Skeletal muscle tissue (tissue), 4 donors: ENCODE measurements around the gene PCDHGA1. TPM values are rescaled to one million over a fixed set of nuclear protein-coding genes. Genes with fewer than 3 reads are reported as not detected.

Experiments
- H3K27ac ChIP-seq: one replicate; pipeline ENCODE4 v1.7.0; 2013; ENCODE audit warnings: mild to moderate bottlenecking, low read depth, low read length, inconsistent platforms
- H3K27me3 ChIP-seq, 3 donors: one replicate each; pipeline ENCODE4 v1.7.0; 2013; ENCODE audit warnings: low read length in 3 of 3; ENCODE audit not compliant: control insufficient read depth in 3 of 3, insufficient read depth in 3 of 3
- H3K36me3 ChIP-seq, 3 donors: one replicate each; pipeline ENCODE4 v1.7.0; 2013; ENCODE audit warnings: low read length in 3 of 3; ENCODE audit not compliant: control insufficient read depth in 3 of 3, insufficient read depth in 3 of 3
- H3K4me1 ChIP-seq, 3 donors: one replicate each; pipeline ENCODE4 v1.7.0; 2013; ENCODE audit warnings: low read length in 3 of 3, mild to moderate bottlenecking in 3 of 3; ENCODE audit not compliant: control insufficient read depth in 3 of 3, insufficient read depth in 3 of 3
- H3K4me3 ChIP-seq, 3 donors: one replicate each; pipeline ENCODE4 v1.7.0; 2013; ENCODE audit warnings: low read length in 3 of 3
- H3K9ac ChIP-seq, 3 donors: one replicate each; pipeline ENCODE4 v1.7.0; 2013; ENCODE audit warnings: low read length in 3 of 3, mild to moderate bottlenecking in 3 of 3, moderate library complexity in 2 of 3, low read depth in 1 of 3
- H3K9me3 ChIP-seq, 3 donors: one replicate each; pipeline ENCODE4 v1.7.0; 2013; ENCODE audit warnings: low read length in 3 of 3; ENCODE audit not compliant: control insufficient read depth in 3 of 3
- total RNA-seq: library from RNA; depleted of rRNA; stranded (reverse); fragments of >200 nt; gene quantifications from one replicate; pipeline ENCODE4 v1.2.3, GENCODE V29; 2014
- donor health status: Osteomylitis.

The PCDHGA1 gene
- total RNA-seq, 1 donor from 2014 or later: 0.52 TPM

DNA sequence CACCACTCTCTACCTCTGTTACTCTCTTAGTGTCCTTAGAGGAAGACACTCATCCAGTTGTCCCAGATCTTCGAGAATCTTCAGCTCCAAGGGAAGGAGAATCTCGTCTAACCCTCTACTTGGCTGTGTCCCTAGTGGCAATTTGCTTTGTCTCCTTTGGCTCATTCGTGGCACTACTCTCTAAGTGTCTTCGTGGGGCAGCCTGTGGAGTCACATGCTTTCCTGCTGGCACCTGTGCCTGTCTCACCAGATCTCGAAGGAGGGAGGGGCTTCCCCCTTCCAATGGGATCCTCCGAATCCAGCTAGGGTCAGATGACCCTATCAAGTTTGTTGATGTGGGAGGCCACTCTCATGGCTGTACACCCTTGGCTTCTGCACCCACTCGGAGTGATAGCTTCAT, 156.8 kb downstream of the PCDHGA1 start:
- Histone ChIP-seq H3K36me3 (peaks cover 9 to 17% (median 13%) of the 10 kb centered on the region in 3 donors), H3K4me3 (no peak overlapping the region), H3K9me3 (no peaks in the 10 kb centered on the region), H3K4me1 (peaks cover 23 to 38% (median 35%) of the 10 kb centered on the region in 3 donors), H3K27me3 (peaks cover 0 to 4% (median 2%) of the 10 kb centered on the region in 3 donors), H3K9ac (no peak overlapping the region), H3K27ac (no peak overlapping the region)

DNA sequence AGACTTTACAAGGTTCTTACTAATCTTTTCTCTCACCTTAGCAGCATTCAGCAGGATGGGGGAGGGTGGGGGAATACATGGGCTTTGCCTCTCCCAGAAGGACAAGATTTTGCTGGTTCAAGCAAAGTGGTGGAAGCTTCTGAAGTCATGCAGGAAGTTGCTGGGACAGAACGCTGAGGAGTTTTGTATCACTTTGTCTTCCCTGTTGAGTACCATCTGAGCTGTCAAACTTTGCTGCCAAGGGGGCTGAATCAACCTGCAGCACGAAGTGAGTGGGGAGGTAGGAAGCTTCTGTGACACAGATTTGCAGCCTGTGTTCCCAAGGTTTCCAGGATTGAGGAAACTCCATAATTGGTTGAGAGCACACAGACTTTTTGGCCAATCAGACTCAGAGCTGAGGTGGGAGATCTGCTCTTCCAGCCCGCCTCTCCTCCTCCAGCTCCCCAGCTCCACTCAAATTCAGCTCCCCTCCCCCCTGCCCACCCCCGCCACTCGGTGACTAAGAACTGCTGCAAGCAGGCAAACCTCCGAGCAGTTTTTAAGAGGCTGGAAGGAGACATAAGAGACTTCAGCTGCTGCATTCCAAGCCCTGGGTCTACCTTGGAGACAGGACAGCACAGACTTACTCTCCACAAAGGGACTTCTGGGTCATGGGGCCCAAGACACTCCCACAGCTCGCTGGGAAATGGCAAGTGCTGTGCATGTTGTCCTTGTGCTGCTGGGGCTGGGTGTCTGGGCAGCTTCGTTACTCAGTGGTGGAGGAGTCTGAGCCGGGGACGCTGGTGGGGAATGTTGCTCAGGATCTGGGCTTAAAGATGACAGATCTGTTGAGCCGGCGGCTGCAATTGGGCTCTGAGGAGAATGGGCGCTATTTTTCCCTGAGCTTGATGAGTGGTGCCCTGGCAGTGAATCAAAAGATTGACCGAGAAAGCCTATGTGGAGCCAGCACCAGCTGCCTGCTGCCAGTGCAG, 158.6 kb downstream of the PCDHGA1 start, which contains the start of gene PCDHGC5:
PCDHGC5 (plus strand) TSS at position 491 of the 971 bp plus-strand sequence; CDS start at position 651, 160 bp downstream.
- H3K9ac ChIP-seq: no peak within 1 kb of the TSS
- no peak within 1 kb of the TSS for H3K4me3 ChIP-seq
- H3K4me1 ChIP-seq: peaks cover 29 to 45% (median 40%) of the 10 kb centered on the region in 3 donors
- no peak within 1 kb of the TSS for H3K27ac ChIP-seq
- peaks cover 9 to 18% (median 13%) of the 10 kb centered on the region in 3 donors for H3K36me3 ChIP-seq
- H3K9me3 ChIP-seq: no peaks in the 10 kb centered on the region
- H3K27me3 ChIP-seq: peaks cover 0 to 4% (median 2%) of the 10 kb centered on the region in 3 donors

DNA sequence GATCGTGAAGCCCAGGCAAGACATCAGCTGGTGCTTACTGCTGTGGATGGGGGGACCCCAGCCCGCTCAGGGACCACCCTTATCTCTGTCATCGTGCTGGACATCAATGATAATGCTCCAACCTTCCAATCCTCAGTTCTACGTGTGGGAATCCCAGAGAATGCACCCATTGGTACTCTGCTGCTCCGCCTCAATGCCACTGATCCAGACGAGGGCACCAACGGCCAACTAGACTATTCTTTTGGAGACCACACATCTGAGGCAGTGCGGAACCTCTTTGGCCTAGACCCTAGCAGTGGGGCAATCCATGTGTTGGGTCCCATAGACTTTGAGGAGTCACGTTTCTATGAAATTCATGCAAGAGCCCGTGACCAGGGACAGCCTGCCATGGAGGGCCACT, 159.5 kb downstream of the PCDHGA1 start:
- no peak overlapping the region for H3K9ac ChIP-seq
- H3K4me3 ChIP-seq: no peak overlapping the region
- H3K4me1 ChIP-seq: peaks cover 27 to 39% (median 38%) of the 10 kb centered on the region in 3 donors
- peaks cover 9 to 19% (median 13%) of the 10 kb centered on the region in 3 donors for H3K36me3 ChIP-seq
- peaks cover 0 to 4% (median 2%) of the 10 kb centered on the region in 3 donors for H3K27me3 ChIP-seq
- no peak overlapping the region for H3K27ac ChIP-seq
- no peaks in the 10 kb centered on the region for H3K9me3 ChIP-seq

DNA sequence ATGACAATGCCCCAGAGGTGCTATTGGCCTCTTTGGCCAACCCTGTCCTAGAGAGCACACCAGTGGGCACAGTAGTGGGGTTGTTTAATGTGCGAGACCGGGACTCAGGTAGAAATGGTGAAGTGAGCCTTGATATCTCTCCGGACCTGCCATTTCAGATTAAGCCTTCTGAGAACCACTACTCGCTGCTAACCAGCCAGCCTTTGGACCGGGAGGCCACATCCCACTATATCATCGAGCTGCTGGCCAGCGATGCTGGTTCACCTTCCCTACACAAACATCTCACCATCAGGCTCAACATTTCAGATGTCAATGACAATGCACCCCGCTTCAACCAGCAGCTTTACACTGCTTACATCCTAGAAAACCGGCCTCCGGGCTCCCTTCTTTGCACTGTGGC, 160.0 kb downstream of the PCDHGA1 start:
- H3K36me3 ChIP-seq: peaks cover 9 to 23% (median 16%) of the 10 kb centered on the region in 3 donors
- no peak overlapping the region for H3K27ac ChIP-seq
- no peak overlapping the region for H3K9ac ChIP-seq
- no peak overlapping the region for H3K4me3 ChIP-seq
- peaks cover 0 to 2% (median under 1%) of the 10 kb centered on the region in 3 donors for H3K27me3 ChIP-seq
- H3K9me3 ChIP-seq: no peaks in the 10 kb centered on the region
- H3K4me1 ChIP-seq: peaks cover 23 to 35% (median 34%) of the 10 kb centered on the region in 3 donors

DNA sequence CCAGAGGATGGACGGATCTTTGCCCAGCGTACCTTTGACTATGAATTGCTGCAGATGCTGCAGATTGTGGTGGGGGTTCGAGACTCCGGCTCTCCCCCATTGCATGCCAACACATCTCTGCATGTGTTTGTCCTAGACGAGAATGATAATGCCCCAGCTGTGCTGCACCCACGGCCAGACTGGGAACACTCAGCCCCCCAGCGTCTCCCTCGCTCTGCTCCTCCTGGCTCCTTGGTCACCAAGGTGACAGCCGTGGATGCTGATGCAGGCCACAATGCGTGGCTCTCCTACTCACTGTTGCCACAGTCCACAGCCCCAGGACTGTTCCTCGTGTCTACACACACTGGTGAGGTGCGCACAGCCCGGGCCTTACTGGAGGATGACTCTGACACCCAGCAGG, 160.5 kb downstream of the PCDHGA1 start:
- H3K36me3 ChIP-seq: peaks cover 9 to 25% (median 16%) of the 10 kb centered on the region in 3 donors
- H3K27ac ChIP-seq: no peak overlapping the region
- H3K9me3 ChIP-seq: no peaks in the 10 kb centered on the region
- H3K9ac ChIP-seq: no peak overlapping the region
- H3K4me3 ChIP-seq: no peak overlapping the region
- H3K4me1 ChIP-seq: peaks cover 21 to 31% (median 30%) of the 10 kb centered on the region in 3 donors
- H3K27me3 ChIP-seq: peaks cover 0 to 2% (median 0%) of the 10 kb centered on the region in 3 donors

DNA sequence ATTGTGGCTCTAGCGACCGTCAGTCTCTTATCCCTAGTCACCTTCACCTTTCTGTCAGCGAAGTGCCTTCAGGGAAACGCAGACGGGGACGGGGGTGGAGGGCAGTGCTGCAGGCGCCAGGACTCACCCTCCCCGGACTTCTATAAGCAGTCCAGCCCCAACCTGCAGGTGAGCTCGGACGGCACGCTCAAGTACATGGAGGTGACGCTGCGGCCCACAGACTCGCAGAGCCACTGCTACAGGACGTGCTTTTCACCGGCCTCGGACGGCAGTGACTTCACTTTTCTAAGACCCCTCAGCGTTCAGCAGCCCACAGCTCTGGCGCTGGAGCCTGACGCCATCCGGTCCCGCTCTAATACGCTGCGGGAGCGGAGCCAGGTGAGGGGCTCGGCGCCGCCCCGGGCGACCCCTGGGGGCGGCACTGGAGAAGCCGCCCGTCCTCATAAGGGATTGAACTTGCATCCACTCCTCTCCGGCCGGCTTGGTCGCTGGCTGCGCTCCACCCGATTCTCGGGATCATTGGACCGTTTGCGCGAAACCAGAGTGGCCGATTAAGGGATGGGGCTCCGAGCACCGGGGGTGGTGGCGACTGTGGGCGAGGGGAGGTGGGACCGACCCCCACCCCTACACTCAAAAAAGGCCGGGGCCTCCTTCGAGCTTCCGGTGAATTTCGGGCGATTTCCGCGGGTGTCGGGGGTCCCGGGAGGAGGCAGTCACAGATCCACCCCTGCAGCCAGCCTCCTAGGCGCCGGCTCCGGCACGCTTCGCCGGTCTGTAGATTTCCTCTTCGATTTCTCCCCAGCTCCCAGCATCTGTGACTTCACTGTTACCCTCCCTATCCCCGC, 161.2 kb downstream of the PCDHGA1 start:
- Histone ChIP-seq H3K9me3 (no peaks in the 10 kb centered on the region), H3K4me3 (no peak overlapping the region), H3K27me3 (peaks cover 0 to 2% (median 0%) of the 10 kb centered on the region in 3 donors), H3K36me3 (peaks cover 11 to 25% (median 19%) of the 10 kb centered on the region in 3 donors), H3K27ac (no peak overlapping the region), H3K9ac (no peak overlapping the region), H3K4me1 (peaks cover 17 to 30% (median 22%) of the 10 kb centered on the region in 3 donors)

DNA sequence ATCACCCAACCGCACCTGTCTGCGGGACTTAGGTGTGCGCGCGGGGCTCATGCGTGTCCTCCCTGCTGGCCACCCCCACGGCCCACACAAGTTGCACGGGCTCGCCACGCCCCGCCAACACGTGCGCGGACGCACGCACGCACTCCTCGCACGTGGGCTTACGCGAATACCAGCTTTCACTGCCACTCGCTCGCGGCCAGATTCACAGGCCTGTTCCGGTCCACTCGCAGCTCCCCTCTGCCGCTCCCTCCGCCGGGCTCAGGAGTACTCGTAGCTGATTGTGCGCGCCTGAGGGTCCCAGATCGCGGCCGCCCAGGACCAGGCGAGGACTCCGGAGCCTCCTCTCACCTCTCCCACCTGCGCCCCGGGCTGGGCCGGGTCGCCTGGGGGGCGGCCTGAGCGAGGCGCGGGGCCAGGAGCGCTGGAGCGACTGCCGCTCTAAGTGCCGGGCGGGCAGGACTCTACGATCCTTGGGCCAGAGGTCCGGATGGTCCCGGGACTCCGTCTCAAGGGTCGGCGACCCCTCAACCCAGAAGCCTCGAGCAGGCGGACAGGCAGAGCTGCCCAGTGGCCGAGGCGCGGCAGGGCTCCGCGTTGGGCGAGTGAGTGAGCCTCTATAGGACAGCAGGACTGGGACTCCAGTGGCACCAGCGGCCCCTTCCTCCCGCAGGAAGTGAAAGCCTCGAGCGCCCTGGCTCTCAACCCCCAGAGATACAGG, 162.0 kb downstream of the PCDHGA1 start:
- Histone ChIP-seq H3K36me3 (peaks cover 3 to 22% (median 18%) of the 10 kb centered on the region in 3 donors), H3K27me3 (peaks cover 0 to 2% (median 0%) of the 10 kb centered on the region in 3 donors), H3K27ac (no peak overlapping the region), H3K9ac (no peak overlapping the region), H3K9me3 (no peaks in the 10 kb centered on the region), H3K4me3 (no peak overlapping the region), H3K4me1 (peaks cover 14 to 22% (median 15%) of the 10 kb centered on the region in 3 donors)

DNA sequence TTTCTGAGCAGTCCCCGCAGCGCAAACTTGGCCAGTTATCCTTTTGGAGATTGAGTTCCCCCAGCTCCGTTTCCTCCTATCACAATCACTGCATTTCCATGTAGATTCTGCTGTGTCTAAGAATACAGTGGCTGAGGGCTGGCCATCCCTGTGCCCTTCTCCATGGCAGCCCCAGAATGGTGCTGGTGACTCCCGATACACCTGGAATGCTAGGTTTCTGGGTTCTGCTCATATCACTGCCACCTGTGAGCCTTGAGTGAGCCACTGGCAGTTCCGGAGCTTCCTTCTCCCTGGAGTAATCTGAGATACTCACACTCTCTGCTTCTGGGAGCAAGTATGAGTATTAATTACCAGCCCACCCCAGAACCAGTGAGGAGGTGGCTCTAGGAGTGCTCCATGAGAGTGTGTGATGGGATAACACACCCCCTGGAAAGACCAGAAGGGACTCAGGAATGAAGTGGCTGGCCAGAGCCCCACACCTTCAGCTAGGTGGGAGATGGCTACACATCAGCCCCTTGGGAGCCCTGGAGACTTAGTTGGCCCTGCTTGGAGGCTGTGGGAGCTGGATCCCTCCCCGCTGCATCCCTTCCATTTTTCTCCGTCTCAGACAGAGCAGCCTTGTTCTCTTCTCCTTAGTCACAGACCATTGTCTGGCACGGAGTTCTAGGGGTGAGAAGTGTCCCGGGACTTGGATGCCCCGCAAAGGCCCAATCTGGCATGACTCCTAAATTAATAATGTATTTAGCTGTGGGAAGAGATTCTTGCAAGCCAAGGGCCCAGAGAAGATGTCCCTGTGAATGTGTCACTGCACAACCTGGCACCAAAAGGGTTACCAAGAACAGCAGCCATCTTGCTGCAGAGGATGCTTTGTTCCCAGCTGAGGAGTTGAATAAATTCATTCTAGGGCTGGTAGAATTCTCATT, 163.4 kb downstream of the PCDHGA1 start:
- no peak overlapping the region for H3K4me3 ChIP-seq
- H3K27me3 ChIP-seq: peaks cover 0 to 2% (median 0%) of the 10 kb centered on the region in 3 donors
- peaks cover 14 to 18% (median 15%) of the 10 kb centered on the region in 3 donors for H3K4me1 ChIP-seq
- H3K9me3 ChIP-seq: no peaks in the 10 kb centered on the region
- peaks cover 3 to 22% (median 18%) of the 10 kb centered on the region in 3 donors for H3K36me3 ChIP-seq
- H3K9ac ChIP-seq: peak overlapping the region in 2 of 3 donors; percentile 10 to 11
- H3K27ac ChIP-seq: peak overlapping the region; percentile 13
